G401 (cell line): ENCODE measurements around the gene GNB1L. TPM values are rescaled to one million over a fixed set of nuclear protein-coding genes. Genes with fewer than 3 reads are reported as not detected.

ENCODE experiments used
- DNase-seq: peaks from one replicate; pipeline ENCODE4 v3.0.0-alpha.2; 2015; ENCODE audit warnings: low spot score
- in situ Hi-C: cut with HindIII; loops from 2 replicates; pipeline ENCODE4 v1.10.0; 2016; ENCODE audit warnings: low sequenced_read_pairs, mixed read lengths
- total RNA-seq: library from RNA; depleted of rRNA; stranded (reverse); fragments of >200 nt; shearing (Covaris generic); gene quantifications from 2 replicates; pipeline ENCODE4 v1.2.3, GENCODE V29; 2014

The GNB1L gene
- total RNA-seq, 1 experiment from 2014 or later, result 20.4 TPM

DNA sequence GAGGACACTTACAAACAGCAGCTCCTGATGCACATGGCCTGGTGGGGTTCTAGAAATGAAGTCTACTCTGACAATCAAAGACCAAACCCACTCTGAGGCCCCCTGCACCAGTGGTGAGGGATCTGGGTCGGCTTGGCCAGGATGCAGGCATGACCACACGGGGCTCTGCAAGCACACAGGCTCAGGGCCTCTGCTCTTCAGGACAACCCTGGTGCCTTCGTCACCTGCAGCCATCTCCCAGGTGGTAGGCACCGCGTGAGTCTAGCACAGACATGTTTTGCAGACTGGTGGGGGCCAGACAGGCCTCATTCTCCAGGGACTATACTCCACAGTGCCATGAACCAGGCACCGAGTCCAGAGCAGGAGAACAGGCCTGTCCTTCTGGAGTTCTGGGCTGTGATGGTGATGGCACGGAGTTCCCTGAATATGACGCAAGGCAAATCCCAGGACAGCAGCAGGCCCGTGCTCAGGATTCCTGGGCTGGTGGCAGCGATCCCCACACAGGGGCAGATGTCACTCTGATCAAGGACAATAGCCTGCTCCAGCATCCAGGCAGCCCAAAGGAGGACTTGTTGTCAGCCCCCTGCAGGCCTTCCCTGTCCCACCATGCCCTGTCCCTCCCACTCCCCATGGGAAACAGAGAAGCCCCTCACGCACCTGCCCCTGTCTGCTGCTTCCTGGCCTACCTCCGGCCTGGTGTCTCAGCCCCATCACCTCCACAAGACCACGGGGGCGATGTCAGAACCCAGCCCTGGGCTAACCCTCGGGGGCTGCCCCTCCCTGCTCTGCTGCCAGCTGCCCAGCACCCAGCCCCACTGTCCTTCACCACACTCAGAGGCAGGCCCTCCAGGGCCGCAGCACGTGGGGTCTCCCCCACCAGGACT, 36.1 kb downstream of the GNB1L start:
- in situ Hi-C loops, result no loop called here
- DNase-seq, result no peak

DNA sequence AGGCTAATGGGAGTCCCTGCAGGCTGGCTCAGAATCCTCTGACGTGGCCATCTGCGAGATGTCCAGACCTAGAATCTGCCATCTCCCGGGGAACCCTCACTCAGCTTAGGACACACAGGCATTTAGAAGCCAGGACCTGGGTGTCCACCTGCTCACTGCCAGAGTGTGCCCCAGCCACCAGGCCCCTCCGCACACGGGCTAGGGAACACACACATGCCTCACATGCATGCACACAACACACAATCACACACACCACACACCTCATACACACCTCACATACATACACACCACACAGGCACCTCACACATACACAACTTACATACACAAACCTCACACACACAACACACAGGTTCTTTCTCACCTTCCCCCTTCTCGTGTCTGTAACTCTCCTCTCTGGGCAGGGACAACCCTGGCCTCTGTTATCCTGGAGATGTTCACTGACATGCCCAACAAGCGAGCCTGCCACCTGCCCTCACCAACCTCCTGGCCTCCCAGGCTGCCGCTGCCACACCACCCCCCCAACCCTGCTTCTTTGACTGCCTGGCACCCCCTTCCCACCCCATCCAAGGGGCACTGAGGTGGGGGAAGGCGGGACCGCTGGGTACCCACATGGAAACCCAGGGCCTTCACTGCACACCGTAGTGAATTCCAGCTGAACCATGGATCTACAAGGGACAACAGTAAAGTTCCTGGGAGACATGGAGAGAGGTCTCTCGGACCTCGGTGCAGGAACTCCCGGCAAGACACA, 38.1 kb downstream of the GNB1L start:
- in situ Hi-C loops, result no loop called here
- no peak for DNase-seq

DNA sequence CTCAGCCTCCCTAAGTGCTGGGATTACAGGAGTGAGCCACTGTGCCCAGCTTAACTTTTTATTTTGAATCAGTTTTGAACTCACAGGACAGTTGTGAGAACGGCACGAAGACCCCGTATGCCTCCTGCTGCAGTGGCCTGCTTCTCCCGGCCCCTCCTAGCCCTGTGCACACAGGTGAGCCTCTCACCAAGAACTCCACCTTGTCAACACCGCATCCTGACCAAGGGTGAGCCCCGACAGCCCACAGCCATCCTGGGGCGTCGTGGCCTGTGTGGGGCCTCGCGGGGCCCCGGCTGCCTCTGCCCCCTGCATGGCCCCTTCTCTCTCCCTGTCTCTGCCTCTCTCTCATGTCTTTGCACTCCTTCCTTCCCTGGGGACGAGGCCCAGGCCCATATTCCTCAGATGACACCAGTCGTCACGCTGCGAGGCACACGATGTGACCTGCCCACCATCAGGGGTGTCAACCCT, 38.8 kb downstream of the GNB1L start:
- in situ Hi-C loops, result no loop called here

DNA sequence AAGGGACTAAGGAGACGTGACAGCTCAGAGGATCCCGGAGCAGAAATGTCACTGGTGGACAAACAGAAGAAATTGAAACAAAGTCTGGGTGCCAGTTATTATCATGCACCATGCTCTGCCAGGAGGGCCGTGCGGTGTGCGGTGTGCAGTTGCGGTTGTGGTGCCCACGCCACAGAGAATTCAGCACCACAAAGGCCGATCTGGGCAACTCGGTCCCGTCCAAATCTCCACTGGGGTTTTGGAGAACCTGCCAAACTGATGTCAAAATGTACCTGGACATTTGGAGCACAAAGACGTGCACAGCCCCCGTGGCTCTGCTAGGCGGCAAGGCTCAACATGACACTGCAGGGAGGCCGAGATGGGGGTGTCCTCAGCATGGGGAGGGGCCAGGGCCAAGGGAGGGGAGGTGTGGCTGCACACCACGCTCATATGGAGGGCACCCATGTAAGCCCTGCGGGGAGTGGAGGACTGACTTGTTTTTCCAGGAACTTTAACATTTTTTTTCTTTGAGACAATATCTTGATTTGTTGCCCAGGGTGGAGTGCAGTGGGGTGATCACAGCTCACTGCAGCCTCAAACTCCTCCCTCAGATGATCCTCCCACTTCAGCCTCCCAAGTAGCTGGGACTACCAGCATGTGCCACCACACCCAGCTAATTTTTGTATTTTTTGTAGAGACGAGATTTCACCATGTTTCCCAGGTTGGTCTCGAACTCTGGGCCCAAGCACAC, 39.4 kb downstream of the GNB1L start:
- in situ Hi-C loops, result no loop called here
- DNase-seq, result no peak

More for the DNA sequence above, 38.8 kb downstream of the GNB1L start:
- DNase-seq, result no peak

DNA sequence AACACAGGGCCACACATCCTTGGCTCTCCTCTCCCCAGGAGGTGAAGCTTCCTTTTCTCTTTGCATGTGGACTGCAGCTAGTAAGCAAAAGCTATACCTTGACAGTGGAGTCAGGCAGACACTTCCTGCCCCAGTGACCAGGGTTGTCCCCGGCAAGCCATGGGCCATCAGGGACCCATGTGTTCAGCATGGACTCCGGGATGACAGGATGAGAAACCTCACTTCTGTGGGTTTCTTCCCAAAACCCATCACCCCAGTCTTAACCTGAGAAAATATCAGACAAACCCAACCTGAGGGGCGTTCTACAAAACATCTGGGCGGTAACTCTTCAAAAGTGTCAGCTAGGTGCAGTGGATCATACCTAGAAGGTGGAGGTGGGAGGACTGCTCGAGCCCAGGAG, 40.2 kb downstream of the GNB1L start:
- DNase-seq, result no peak
- in situ Hi-C loops, result no loop called here

DNA sequence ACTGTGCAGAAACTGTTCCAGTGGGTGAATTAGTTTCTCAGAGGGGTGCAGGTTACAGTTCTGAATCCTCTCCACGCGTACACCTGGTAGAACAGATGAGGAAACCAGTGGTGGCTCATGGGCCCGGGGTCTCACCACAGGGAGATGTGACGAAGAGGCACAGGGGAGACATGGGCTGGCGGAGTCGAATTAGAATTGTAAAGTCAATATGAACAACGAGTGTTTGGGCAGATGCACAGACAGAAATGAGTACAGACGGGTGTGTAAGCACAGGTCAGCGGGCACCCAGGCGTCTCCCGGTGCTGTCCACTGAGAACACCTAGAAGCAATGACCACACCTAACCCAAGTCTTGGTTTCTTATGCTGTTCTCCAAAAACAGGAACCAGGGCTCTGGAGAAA, 41.8 kb downstream of the GNB1L start:
- in situ Hi-C loops, result no loop called here
- DNase-seq, result no peak

DNA sequence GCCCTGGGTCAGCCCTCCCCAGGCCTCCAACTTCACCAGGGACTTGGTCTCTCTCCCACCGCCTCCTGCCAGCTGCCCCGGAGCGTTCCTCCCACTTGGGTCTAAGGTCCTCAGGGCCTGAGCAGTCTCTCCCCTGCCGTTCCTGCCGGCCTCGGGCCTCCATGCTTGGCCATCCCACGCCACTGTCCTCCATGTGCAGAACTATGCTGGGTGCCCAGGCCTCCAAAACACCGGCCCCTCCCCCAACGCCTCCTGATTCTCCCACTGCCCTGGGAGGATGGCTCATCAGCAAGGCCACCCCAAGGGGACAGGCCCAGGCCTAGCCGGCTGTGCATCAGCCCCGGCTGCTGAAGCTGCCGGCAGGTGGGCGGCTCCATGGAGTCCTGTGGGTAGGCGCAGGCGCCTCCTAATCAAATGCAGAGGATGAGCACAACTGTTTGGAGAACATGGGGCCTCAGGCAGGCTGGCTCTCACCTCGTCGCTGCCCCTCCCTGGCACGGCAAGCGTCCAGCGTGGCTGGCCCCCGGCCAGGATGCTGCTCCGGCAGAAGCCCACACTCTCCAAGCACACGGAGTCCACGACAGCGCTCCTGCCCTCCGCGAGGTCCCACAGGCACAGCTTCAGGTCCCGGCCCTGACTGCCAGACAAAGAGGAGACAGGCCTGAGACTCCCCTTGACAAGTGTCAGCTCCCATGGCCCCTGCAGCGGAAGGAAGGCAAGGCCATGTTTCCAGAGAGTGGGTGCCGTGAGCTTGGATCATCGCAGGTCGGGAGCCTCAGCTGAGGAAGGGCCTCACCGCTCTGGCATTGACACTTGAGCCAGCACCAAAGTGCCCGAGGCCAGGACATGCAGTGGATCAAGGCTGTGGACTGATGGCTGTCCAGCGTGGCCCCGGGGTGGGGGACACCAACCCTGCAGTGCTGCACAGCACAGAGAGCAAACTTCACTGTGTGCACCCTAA, 42.6 kb downstream of the GNB1L start:
- in situ Hi-C loops, result no loop called here
- DNase-seq, result no peak

DNA sequence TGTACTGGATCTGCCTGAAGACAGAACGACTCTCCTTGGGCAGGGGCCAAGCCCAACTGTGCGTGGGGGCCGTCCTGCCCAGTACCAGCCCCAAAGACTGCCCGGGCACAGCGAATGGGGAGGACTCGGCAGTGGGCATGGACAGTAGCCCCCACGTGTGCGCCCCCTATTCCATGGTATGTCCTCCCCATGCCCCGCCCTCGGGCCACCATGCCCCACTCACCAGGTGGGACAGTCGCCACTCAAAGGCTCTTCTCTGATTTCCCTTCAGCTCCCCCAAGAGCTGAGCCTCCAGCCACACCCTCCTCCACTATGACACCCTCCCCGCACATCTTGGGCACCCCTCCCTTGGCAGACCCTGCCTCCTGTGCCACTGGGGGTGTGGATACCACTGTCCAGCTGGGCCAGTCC, 43.5 kb downstream of the GNB1L start:
- DNase-seq, result no peak
- in situ Hi-C loops, result no loop called here

DNA sequence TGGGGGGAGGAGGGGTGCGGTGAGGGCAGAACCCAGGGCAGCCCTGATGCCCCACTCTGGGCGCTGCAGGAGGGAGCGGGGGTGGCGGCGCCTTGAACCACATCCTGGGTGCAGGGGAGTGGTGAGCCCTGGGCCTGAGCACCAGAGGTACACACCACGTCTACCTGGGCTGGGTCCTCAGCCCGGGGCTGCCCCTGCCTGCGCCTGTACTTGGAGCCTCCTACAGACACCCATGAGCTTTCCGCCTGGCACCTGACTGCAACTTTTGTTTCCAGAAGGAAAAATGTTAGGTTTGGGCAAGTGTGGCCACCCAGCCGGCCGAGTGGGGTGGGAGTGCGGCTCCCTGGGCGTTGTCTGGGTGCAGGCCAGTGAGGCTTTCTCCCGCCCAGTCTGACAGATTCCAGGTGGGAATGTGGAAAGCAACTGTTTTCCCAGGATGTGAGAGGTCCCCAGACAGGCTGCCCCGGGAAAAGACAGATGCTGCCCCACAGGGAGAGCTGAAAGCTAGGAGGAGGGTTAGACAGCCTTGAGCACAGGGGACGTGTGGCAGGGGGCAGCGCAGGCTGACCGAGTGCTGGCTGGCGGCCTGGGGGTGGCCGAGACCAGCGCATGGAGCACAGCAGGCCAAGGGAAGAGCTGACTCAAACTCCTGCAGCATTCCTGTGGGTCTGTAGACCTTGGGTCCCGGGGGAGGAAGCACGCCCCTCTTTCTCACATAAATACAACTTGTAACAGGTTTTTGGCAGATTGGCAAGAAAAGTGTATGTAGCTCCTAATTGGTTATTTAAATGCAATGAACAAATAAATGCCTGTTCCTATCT, 44.1 kb downstream of the GNB1L start:
- no peak for DNase-seq
- in situ Hi-C loops, result no loop called here

DNA sequence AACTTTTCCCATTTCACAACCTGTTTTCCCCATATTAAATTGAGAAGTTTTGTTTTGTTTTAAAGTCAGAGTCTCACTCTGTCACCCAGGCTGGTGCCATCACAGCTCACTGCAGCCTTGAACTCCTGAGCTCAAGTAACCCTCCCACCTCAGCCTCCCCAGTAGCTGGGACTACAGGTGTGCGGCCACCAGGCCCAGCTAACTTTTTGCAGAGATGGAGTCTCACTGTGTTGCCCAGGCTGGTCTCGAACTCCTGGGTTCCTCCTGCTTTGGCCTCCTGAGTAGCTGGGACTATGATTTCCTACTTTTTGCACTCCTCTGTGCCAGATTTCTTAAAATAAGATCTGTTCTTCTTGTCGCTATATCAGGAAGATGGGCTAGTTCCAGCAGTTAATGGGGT, 44.9 kb downstream of the GNB1L start:
- in situ Hi-C loops, result no loop called here
- no peak for DNase-seq

DNA sequence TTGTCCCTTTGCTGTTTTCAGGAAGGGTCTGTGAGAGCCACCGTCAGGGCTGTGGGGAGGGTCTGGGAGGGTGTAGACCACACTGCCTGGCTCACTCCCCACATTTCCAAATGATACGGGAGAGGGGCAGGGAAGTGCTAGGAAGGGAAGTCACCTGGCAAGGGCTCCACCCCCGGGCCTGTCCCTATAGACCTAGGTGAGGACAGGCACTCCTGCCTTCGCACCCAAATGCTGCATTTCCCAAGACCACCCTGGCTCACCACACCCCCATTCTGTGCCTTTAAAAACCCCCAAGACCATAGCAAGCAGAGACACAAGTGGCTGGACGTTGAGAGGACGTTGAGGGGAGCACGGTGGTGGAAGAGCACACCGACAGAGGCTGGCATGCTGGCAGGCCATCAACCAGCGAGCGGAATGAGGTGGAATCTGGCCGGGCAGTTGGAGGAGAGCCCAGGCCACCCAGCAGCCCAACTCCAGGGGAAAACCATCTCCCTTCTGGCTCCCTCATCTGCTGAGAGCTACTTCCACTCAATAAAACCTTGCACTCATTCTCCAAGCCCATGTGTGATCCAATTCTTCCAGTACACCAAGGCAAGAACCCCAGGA, 45.7 kb downstream of the GNB1L start:
- in situ Hi-C loops, result no loop called here
- DNase-seq, result no peak

DNA sequence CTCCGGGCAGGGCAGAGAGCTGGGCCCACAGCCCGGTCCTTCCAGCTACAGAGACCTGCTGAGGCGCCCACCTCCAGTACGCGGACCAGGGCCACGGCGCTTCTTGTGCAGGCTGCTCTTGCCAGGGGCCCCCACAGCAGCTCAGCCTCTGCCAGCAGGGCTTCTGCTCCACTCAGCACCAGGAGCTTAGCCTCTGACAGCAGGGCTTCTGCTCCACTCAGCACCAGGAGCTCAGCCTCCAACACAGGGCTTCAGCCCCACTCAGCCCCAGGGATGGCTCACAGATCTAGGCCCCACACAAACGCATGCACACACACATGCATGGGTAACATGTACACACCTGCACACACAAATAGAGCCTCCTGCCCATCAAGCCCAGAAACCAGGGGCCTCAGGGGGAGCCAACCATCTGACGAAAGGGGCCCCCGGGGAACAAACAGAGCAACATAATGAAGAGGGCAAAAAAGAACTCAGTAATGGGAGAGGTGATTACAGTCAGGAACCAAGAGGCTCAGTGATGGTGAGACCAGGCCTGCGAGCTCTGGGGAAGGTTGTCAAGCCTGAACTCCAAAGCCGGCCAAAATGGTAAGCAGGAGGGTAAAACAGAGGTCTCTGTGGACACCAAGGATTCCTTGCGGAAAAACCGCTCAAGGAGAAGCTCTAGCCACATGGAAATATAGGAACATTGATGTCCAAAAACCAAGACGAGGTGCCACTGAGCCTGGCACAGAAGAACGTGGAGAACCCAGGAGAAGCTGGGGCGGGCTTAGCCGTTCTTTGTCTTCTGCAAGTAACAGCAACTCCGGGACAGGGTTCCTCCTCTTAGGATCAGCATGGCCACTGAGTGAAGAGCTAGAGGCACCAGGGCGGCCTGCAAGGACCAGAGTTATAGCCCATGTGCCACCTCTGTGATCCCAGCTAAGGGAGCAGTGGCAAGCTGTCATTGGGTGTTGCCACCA, 46.5 kb downstream of the GNB1L start:
- in situ Hi-C loops, result no loop called here
- DNase-seq, result no peak

DNA sequence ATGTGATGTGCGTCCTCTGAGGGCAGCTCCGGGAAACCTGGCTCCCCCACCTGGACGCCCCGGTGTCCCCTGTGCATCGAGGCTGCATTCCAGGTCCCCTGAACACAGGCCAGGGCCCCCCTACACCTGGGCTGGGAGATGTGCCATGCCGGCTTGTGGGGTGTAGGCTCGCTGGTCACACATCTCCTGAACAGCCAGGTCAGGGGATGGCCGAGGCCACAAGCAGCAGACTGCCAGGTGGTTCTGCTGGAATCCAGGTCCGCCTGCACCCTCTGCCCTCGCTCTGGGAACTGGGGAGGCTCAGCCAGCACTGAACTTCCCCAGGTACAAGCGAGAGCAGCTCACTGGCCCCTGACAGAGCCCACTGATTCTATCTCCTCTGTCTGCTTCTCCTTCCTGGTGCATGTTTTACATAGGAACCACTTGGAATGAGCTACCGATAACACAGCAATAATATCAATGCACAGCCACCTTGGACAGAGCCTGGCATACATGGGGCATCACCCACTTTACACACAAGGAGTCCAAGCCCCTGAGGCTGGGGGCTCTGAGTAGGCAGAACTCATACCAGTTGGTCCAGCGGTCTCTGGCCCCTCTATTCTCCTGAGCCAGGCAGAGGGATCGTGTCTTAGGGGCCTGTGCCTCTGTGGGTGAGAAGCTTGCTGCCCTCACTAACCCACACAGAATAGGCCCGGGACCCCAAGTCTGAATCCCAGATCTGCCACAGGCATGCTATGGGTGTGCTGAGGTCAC, 47.3 kb downstream of the GNB1L start:
- in situ Hi-C loops, result no loop called here
- DNase-seq, result no peak

DNA sequence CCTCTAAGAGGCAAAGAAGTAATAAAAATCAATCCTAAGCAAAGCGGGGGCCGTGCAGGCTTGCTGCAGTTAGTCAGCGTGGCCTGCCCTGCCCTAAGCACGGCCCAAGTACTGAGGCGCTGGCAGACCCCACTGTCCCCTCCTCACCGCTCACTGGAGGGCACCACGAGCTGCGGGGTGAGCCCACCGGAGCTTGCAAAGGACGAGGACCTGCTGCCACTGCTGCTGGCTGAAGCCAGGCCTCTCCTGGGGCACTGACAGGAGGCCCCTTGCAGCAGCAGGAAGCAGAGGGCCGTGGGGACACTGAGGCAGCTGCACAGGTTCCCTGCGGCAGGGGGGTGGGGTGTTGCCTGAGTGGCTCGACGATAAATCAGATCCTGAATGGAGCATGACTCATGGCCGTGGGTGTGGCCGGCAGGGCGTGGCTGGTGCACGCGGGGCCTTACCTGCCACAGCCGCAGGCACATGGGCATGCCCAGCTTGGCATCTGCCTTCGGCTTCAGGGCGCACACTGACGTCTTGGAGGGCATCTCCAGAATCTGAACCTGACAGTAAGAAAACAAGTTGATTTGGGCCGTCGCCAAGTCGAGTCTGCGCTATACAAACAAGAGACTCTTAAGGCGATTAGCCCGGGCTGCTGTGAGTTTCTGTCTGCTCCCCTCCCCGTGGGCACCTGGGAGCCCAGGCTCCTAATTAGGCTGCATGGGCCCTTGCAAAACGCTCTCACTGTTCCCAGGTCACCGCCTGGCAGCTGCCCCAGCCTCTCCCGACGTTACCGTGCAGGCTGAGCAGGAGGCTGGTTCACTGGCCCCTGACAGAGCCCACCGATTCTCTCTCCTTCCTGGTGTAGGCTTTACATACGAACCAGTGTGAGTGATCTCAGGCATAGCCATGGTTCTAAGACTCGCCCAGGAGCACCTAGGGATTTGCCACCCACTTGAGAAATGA, 48.2 kb downstream of the GNB1L start:
- DNase-seq, result no peak
- in situ Hi-C loops, result no loop called here

DNA sequence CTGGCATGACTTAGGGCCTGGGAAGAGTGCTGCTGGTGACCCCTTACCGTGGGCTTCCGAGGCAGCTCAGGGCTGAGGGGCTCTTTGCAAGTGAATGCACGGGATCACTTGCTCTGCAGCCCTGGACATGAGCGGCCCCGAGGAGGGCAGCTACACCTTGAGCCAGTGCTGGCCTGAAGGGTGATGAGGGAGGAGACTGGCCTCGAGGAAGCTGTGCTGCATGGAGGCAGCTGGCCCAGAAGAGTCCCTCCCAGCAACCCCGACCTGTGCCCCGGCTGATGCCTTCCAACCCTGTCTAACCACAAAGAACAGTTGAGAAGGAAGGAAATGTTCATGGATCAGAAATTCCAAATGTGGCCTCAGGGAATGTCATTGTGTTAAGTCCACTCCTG, 48.9 kb downstream of the GNB1L start:
- in situ Hi-C loops, result no loop called here
- no peak for DNase-seq
